Kidney tubule cell (primary cell): ENCODE data around the gene VGLL4.

ENCODE experiments used
- DNase-seq: peaks from one replicate; pipeline ENCODE4 v3.0.0-alpha.2; 2018; ENCODE audit warnings: low spot score

Gene VGLL4

DNA sequence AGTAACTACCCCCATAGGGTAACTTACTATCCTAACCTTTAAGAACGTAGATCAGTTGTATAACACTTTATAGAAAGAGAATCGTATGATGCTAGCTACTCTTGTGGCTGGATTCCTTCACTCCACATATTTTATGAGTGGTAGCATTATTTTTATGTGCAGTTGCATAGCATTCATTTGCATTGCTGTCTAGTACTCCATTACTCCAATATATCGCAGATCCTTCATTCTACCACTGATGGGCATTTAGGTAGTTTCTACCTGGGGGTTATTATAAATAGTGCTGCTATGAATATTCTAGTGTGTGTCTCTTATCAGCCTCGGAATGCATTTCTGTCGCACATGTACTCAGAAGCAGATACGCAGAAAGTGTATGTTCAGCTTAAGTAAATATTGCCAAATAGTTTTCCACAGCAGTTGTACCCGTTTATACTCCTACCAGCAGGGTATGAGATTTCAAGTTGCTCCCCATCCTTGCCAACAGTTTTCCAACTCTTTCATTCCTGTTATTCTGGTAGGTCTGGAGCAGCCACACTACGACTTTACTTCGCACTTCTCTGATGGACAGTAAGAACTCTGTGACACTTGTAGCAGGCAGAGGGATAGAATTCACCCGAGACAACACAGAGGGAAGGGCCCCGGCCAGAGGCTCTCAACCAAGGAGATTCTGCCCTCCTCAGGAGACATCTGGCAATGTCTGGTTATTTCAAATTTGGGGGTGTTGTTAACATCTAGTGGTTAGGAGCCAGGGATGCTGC, 9.8 kb upstream of the VGLL4 start:
- no peak for DNase-seq

DNA sequence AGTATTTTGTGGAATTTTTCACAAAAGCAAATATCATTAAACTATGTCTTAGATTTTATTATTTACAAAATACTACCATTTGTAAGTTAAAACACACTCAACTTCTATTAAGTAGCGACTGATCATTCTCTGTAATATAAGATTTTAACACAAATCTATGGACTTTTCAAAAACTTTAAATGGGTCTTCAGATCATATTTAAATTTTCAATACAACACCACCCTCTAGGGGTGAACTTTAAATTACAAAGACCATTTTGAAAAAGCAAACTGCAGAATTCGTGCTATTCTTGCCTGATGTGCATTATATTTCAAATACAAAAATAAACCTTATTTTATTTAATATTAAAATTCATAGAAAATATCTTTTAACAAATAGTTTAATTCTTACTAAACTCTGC, 8.2 kb upstream of the VGLL4 start:
- DNase-seq, result peak; percentile 40

DNA sequence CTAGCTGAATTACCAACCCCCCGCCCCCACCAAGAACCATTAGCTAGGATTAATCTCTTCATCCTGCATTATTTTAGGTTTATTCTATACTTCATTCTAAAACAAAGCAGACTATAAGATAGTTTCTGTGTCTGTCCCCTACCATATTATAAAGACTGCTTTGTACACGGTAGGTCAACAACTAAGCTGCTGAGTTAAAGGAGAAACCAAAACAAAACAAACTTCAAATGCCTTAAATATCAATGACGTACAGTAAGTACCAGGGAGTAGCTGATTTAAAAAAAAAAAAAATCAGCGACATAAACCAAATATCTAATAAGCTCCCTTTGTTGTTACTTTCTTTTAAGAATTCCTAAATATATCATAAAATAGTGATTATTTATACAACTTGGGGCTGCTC, 7.8 kb upstream of the VGLL4 start:
- DNase-seq, result no peak

DNA sequence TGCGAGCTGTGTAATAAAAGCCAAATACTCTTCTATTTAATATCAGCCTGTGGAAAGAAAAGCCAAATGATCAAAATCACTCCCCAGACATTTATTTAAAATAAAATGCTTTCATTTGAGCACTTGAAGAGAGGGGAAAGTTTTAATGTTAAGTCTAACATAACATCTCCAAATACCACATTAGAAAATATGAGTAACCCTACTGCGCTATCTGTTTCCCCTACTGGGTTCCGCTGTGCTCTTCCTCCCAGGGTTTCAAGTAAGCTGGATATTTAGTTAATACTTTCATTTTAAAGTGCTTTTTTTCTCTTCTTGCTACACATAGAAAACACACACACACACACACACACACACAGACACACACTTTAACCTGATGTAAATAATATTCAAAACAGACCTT, 6.7 kb upstream of the VGLL4 start:
- DNase-seq, result no peak

DNA sequence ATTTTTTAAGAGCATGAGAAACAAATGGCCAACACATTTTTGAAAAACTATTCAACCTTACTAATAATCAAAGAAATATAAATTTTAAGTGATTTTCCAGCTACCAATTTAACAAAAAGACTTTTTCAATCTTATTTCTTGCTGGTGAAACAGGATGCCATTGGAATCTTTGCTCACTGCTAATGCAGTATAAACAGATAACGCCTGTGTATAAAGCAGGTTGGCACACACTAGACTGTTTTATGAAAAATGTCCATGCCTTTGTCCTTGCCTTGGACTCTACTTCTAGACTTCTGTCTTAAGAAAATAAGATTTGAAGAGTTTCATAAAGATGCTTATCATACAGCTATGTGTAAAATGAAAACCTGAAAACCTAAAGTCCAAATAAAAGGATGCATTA, 5.0 kb upstream of the VGLL4 start:
- no peak for DNase-seq

DNA sequence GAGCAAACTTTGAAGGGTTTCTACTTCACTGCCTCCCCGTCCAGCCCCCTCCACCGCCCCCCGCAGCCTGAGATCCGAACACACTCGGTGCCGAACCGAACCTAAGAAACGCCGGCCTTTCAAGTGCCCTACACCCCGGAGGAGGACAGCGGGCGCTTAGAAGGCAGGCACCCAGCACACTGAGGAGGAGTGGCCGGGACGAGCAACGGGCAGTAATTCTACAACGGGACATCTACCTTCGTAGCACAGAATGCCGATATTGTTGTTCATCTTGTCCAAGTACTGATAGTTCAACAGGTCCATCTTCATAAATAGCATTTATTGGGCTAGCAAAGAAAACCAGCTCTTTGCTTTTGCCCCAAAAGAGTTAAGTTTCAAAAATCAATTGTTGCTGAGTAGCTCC, 513 bp downstream of the VGLL4 start:
- DNase-seq, result peak; percentile 56

DNA sequence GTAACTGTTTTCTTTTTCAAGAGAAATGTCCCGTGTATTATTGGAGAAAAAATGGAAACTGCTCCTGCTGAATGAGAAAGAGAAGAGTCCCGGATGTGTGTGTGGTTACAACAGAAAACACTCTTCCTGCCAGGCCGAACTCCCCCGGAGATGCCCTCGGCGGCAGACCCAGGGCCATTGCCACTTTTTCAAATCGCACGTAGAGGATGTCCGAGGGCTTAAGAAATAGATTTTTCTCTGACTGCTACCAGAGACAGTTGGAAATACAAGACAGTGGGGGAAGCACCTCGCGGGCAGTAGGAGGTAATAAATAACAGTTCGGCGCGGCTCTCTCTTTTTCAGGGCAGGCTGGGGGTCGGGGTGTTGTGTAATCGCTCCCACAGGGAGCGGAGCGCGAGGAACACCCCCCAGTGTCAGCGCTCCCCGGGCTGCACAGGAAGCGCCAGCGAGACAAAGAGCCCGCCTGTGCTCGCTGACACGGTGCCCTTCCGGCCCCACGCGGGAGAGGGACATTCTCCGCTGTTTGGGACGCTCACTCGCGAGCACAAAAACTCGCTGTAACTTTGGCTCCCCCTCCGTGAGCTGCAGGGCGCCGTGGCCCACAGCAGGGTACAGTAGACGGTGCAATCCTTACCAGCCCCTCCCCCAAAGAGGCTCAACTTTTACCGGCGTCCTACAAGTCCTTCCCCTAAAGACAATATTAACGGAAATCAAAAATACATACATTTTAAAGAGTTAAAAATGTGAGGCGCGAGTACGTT, 1.1 kb downstream of the VGLL4 start:
- peak; percentile 89 for DNase-seq

DNA sequence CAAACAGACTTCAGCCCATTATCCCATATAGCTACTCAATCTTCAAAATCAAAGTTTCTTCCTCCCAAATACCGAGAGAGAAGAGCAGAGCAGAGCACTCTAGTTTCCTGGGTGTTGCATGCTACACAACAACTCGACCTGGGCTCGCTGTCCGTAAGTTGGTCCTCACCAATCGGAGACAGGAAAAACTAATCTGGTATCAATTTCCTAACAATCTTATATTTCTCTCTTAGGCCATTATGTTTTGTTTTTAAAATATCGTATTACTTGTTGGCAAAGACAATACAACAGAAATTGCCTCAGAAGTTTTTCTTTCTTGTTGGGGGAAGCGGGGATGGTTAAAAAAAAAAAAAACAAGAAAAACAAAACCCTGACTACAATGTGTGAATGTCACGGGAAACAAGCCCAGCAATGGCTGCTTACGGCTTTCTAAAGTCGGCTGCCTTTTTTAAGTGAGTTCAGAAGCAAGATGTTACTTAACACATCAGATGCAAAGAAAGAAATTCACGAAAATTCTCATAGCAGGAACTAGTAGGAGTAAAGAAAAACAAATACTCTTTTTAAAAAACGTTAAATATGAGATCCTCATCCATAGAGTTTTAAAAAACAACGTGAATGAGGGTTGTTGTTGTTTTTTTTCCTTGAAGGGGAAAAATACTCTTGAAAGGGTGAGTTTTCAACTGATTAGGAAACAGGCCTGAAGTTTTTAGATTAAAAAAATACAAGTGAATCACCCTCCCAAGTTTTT, 1.9 kb downstream of the VGLL4 start:
- peak; percentile 57 for DNase-seq

DNA sequence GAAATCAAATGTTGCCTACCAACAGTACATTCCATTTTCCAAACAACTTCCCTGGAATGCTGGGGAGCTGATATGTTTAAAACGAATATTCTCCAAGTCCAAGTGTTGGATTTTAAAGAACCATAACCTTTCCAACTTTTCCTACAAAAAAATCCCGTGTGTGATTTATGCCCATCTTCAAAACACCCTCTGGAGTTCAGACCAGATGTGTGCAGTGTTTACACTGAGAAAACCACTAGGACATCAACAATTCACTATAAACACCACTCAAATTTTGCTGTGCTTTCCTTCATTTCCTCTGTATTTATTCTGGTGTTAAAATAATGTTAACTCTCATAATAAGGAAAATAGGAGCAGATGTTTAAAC, 2.4 kb downstream of the VGLL4 start:
- no peak for DNase-seq

DNA sequence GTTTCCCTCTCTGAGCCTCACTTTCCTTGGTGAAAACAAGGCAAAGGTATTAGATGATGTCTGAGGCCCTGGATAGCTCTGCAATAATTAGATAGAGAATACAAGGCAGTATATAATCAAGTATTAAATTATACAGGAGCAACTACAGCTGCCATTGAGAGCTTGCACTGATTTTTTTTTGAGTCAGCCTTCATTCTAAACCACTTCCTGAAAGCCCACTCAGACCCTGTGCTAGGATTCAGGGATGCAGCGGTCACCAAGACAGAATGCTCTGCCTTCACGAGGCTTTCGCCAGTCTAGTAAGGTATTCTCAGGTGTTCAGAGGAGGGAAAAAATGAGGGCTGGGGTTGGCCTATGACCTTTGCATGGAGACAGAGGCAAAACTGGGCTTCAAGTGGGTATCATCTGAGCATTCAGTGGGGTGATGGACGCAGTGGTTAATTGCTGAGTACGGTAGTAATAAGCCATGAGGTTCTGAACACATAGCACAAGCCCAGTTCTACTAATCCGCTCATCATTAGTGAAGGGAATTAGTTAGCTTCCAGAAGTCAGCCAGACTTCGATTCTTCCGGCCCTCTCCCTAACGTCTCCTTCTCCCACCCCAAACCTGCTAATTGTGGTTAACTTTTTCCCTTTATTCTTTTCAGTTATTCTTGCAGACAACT, 3.6 kb downstream of the VGLL4 start:
- no peak for DNase-seq

DNA sequence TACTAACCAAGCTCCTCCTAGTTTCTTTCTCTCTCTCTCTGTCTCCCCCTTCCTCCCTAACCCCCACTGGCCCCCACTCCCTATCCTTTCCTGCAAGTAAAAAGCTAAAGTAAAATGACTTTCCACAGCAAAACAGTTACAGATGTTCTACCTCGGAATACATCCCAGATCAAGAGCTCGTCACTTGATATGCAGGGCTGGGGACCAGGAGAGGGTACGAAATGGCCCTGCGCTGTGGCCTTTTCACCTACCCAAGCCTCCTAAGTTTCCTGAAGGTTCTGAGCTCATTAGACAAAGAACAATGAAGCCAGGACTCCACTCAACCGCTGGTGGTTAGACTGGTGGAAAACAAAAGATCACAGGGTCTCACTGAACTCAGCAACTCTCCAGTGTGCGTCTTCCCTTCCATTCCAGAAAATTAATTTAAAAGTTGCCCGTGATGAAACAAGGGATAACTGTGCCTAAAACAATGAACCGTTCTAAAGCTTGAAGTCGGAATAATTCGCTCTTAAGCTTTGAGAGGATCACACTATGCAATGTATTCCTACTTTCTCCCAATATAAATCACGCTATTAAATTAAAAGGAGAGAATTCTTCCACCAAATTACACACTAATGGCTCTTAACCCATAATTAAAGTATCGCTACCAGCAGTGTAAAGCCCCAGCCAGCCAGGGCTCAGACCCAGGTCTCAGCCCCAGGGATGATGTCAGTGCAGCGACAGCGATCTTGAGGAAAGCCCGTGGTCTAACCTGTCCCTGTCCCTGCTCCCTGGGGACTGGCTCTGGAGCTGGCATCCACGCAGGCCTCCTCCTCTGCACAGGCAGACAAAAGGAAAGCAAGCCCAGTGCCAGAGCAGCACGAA, 5.0 kb downstream of the VGLL4 start:
- DNase-seq, result no peak

DNA sequence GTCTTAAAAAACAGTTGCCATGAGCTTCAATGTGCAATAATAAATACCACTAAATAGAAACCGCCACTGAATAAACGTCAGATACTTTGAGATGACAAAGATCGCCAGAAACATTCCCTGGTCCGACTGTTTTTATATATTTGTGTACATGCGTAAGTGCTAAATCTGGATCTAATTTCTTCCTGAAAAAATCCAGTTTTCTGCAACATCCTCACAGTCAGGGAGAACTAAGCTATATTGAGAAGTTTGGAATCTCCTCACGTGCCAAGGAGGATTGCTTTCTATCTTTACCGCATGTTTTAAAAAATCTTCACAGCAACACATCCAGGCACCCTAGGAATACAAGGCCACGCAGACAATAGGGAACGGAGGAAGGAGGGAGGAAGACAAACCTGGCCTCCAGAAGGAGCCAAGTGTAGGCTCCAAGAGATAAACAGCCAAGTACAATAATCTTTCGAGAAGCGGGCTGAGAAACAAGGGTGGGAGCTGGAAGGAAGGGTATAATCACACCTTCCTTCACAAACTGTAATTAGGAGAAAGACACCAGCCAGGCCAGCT, 5.7 kb downstream of the VGLL4 start:
- no peak for DNase-seq

DNA sequence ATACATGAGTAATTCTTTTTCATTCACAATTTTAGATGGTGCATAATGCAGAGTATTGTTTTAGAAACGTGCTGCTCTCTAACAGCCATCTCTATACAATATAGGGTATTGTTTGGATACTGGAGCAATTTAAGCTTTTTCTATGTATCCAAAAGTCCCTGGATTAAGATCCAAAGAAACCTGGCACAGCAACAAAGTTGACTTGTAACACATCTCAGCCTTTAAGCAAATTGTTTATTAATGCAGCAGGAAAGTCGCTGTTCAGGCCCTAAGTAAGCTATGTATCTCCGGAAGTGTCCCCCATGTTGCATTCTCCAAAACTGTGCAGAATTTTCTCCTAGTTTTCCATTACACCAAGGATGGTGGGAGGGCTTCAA, 7.3 kb downstream of the VGLL4 start:
- DNase-seq, result no peak

DNA sequence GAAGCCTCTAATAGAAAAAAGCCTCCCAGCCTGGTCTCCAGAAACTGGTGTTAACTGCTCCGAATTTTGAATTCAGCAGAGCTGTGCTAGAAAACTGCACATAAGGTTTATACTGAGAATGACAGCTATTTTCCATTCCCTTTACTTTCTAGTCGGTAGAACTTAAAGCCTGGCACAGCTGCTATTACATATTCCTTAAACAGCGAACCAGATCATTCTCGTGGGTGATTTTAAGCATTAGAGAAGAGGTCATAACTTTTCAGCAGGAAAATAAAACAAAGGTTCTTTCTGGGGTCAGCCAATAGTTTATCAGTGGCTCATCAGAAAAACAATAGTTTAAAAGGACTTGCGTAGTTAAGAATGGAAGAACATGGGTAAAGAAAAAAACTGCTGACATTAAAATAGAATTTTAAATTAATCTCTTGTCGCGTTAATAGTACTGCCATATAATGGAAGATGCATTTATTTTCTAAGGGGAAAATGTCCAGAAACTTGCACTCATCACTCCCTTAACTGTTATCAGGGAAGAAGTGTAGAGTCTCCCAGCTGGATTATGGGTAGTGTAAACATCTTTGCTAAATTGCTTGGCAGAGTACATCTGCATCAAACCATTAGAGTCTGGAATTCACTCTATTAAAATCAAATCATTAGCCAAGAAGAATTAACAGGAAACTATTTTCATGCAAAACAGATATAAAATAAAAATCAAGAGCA, 7.9 kb downstream of the VGLL4 start:
- no peak for DNase-seq

DNA sequence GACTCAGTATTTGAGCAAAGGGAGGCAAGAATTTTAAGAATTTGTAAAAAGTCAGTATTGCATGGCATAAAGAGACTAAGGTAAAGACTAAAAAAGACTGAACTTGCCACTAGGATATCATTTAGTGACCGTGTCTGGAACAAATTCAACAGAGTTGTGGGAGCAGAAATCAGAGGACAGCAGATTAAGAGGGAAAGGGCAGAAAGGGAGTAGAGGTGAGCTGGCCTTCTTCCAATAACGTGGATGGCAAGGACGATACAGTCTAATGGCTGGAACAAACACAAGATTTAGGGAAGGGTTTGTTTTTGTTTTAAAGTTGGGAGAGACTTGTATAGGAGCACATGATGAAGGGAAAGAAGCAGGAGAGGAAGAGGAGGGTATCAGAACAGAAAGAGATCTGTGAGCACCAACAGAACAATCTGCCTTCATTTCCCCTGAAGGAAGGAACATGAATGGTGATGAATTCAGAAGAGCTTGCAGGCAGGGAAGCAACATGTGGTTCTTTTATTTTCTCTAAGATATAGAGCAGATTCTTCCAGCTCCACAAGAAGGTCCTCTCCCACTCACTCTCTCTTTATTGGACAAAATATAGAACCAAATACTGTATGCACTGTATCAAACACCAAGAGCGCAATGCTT, 8.6 kb downstream of the VGLL4 start:
- DNase-seq, result no peak

DNA sequence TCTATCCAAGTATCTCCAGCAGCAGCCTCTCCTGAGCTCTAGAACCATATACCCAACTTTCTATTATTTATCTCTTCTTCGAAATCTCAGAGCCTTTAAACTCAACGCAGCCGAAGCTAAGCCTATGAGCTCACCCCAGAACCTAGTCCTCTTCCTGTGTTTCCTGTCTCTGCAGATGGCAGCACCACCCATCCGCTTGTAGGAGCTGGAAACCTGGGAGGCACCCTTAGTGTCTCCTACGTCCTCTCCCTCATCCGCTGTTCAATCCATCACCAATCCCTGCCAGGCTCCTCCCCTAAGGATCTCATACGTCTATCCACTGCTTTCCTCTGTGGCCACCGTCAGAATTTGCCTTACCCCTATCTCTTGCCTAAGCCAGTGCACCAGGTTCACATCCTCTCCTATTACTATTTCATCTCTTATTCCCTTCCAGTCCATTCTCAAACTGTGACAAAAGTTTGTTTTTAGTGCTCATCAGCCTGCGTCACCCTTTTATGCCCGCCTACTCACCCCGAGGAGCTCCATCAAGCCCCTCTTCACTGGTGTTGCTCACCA, 9.6 kb downstream of the VGLL4 start:
- no peak for DNase-seq

DNA sequence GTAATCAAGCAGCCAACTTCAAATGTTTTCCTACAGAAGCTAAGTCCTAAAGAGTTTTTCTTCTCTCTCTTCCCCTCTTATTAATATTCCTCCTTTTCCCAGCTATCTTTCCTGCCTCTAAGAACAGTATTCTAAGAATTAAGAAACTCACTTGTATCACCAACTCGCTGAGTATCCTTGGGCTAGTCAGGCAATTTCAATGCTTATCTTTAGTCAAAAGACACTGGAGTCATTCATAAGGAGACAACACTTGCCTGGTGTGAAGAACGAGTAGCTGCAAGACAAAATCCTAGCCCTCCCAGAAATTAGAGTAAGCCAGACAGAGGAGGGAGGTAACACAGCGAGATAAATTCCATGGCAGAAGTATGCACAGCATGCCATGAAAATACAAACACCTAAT, 10.7 kb downstream of the VGLL4 start:
- no peak for DNase-seq

DNA sequence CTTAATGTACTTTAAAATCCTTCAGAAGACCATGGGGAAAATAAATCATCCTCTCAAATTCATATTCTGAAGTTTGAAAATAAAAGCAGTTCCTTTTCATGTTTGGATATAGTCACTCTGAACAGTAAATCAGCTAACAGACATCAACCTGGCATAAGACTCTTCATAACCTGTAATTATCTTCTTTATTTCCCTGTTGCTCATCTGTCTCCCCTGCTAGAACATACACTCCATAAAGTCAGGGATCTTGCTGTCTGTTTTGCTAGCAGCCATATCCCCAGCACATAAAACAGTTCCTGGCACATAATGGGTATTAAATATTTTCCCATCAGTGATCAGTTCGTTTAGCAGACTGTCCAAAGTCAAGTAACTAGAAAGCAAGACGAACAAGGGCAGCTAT, 11.2 kb downstream of the VGLL4 start:
- DNase-seq, result no peak

DNA sequence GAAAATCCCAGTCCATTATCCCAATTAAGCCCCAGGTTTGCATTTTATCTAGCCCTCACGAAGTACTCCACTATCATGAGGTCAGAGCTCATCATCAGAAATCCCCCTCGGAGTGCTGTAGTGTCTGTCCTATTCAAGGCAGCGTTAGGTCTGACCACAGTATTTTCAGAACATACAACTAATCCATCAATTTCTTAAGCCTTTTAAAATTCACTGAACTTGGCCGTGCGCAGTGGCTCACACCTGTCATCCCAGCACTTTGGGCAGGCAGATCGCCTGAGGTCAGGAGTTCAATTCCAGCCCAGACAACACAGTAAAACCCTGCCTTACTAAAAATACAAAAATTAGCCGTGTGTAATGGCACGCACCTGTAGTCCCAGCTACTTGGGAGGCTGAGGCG, 11.9 kb downstream of the VGLL4 start:
- no peak for DNase-seq

DNA sequence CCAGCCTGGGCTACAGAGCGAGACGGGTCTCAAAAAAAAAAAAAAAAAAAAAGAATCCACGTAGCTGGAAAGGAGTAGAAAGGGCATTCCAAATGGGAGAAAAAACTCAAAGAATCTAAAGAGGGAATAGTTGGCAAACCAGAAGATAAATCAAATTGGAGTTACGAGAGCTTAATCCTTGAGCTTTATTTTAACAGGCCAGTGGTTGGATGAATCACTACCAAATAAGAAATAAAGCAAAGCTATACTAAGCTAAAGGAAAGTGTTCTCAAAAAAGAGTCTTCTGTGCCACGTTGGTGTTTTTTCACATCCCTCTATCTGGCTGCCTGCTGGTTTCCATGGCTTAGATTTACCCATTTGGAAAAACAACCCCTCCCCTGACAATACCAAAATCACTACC, 14.0 kb downstream of the VGLL4 start:
- no peak for DNase-seq
